Karpas-422 (cell line): ENCODE results near the gene INPP5K. TPM values are rescaled to one million over a fixed set of nuclear protein-coding genes. Genes with fewer than 3 reads are reported as not detected.
"Not testable (repeated sequence)": the region's sequence is repeated elsewhere in the genome, so short reads cannot be mapped to it uniquely, and the experiment has no call there.

Experiments
- DNase-seq: peaks from one replicate; pipeline ENCODE4 v3.0.0-alpha.2; 2015
- H2AFZ ChIP-seq: fragments of 200-600 bp; sonication (generic); 2 replicates; pipeline ENCODE4 v1.6.1; 2014; ENCODE audit warnings: antibody characterized with exemption, low read length, mixed read lengths
- H3K27ac ChIP-seq: fragments of 200-600 bp; sonication (generic); 2 replicates; pipeline ENCODE4 v1.5.1; 2014; ENCODE audit warnings: mild to moderate bottlenecking, low read length, moderate library complexity
- H3K27me3 ChIP-seq: fragments of 200-600 bp; sonication (generic); 2 replicates; pipeline ENCODE4 v1.6.1; 2014; ENCODE audit warnings: low read length, mixed read lengths
- H3K36me3 ChIP-seq: fragments of 200-600 bp; sonication (generic); 2 replicates; pipeline ENCODE4 v1.6.1; 2014; ENCODE audit warnings: low read length, mixed read lengths; ENCODE audit not compliant: insufficient read depth
- H3K4me1 ChIP-seq: fragments of 200-600 bp; sonication (generic); 2 replicates; pipeline ENCODE4 v1.6.1; 2014; ENCODE audit warnings: mild to moderate bottlenecking, low read length, mixed read lengths
- H3K4me2 ChIP-seq: fragments of 200-600 bp; sonication (generic); 2 replicates; pipeline ENCODE4 v1.6.1; 2014; ENCODE audit warnings: low read length, low read depth, mild to moderate bottlenecking; ENCODE audit not compliant: poor library complexity, severe bottlenecking
- H3K4me3 ChIP-seq: fragments of 200-600 bp; sonication (generic); 2 replicates; pipeline ENCODE4 v1.5.1; 2014; ENCODE audit warnings: mild to moderate bottlenecking, antibody characterized with exemption, low read length, mixed read lengths
- H3K79me2 ChIP-seq: fragments of 200-600 bp; sonication (generic); 2 replicates; pipeline ENCODE4 v1.6.1; 2014; ENCODE audit warnings: mild to moderate bottlenecking, low read length, mixed read lengths
- H3K9ac ChIP-seq: fragments of 200-600 bp; sonication (generic); 2 replicates; pipeline ENCODE4 v1.6.0; 2014; ENCODE audit warnings: low read length
- H3K9me2 ChIP-seq: fragments of 200-600 bp; sonication (generic), shearing (Covaris generic); replicated peaks from 2 replicates; pipeline ENCODE4 v1.6.0; 2014; ENCODE audit warnings: mild to moderate bottlenecking, low read length, moderate library complexity; ENCODE audit not compliant: insufficient read depth
- H3K9me3 ChIP-seq: fragments of 300-700, 200-600 bp; sonication (generic); 2 replicates; pipeline ENCODE4 v1.6.1; 2014; ENCODE audit warnings: low read length, mixed read lengths
- H4K20me1 ChIP-seq: fragments of 200-600 bp; sonication (generic); 2 replicates; pipeline ENCODE4 v1.6.1; 2014; ENCODE audit warnings: mild to moderate bottlenecking, antibody characterized with exemption, low read length, low read depth; ENCODE audit not compliant: insufficient read depth
- total RNA-seq: library from RNA; depleted of rRNA; stranded (reverse); fragments of >200 nt; shearing (Covaris generic); gene quantifications from 2 replicates; pipeline ENCODE4 v1.2.3, GENCODE V29; 2014; ENCODE audit warnings: low replicate concordance; rRNA removed

INPP5K gene
- total RNA-seq, result 61.7 and 102 TPM in 2 replicates

DNA sequence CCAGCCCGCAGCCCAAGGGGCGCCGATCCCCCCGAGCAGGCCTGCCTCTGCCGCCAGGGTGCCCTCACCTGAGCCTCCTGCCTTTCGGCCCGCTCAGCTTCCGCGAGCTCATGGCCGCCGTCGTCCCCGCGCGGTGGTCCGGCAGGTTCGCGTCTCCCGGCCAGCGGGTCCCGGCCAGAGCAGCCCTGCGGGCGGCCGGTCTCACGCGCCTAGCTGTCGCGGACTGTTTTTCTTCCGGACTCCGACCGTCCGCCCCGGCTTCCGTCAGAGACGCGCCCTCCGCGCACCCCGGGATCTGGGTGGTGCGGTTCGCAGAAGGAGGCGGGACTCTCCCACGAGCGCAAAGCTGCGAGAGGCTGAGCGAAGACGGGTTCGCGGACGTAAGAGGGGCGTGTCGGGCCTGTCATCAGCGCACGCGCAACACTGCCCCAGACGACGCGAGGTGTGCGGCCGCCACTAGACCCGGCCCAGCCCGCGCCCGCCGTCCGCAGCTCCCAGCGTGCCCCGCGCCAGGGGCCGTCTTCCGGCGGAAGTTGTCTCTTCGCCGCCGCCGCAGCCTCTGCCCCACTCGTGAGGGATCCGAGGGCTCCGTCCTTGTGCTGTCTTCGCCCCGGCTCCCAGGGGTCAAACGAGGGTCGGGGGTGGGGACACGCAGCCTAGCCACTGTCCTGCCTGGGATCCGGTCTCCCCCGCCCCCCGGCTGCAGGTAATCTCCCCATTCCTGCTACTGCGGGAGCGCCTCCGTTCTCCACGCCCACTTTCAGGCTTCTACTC, at the start of gene INPP5K:
INPP5K (minus strand) TSS at position 225 of the 774 bp plus-strand sequence; CDS start at position 112, 113 bp downstream.
- H3K9me3 ChIP-seq, result no peaks in the 10 kb centered on the region
- H3K36me3 ChIP-seq, result no peaks in the 10 kb centered on the region
- peak within 1 kb of the TSS; percentile 95 for H3K9ac ChIP-seq
- H3K79me2 ChIP-seq, result peaks cover 34% of the 10 kb centered on the region
- peak within 1 kb of the TSS; percentile 97 for H3K4me2 ChIP-seq
- H3K4me3 ChIP-seq, result peak within 1 kb of the TSS; percentile 89
- H2AFZ ChIP-seq, result peak within 1 kb of the TSS; percentile 85; the same call in 1 of the 2 replicates
- H3K9me2 ChIP-seq, result no peaks in the 10 kb centered on the region
- H3K4me1 ChIP-seq, result peaks cover 20% of the 10 kb centered on the region
- no peaks in the 10 kb centered on the region for H3K27me3 ChIP-seq
- H4K20me1 ChIP-seq, result no peaks in the 10 kb centered on the region
- H3K27ac ChIP-seq, result peak within 1 kb of the TSS; percentile 34; the same call in 1 of the 2 replicates
- peak; percentile 99 for DNase-seq

DNA sequence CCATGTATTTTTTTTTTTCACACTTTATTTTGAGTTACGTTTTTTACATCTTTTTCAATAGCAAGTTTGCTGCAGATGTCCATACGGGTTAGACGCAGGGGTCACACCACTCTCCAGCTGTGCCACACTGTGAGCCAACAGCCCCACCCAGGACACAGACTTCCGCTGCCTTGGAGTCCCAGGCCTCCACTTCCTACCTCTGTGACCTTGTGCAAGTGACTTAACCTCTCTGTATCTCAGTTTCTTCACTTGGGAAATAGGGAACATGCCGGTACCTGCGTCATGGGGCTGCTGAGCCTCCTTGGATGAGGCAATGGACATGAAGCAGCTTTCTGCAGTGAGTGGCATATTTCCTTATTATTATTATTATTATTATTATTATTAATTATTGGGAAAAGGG, 49.5 kb upstream of the INPP5K start:
- no peak for DNase-seq
- no peaks in the 10 kb centered on the region for H3K9me3 ChIP-seq
- no peak overlapping the region for H3K27ac ChIP-seq
- H3K79me2 ChIP-seq, result peaks cover 15% of the 10 kb centered on the region
- no peak overlapping the region for H3K4me2 ChIP-seq
- H3K9ac ChIP-seq, result no peak overlapping the region
- H3K4me3 ChIP-seq, result no peak overlapping the region
- H4K20me1 ChIP-seq, result peaks cover 12% of the 10 kb centered on the region
- H3K9me2 ChIP-seq, result no peaks in the 10 kb centered on the region
- no peaks in the 10 kb centered on the region for H3K36me3 ChIP-seq
- no peak overlapping the region for H2AFZ ChIP-seq
- peaks cover 21% of the 10 kb centered on the region for H3K4me1 ChIP-seq
- no peaks in the 10 kb centered on the region for H3K27me3 ChIP-seq

GRCh38 chr17:1563786-1564613, 47.6 kb upstream of the INPP5K start:
- peaks cover 27% of the 10 kb centered on the region for H4K20me1 ChIP-seq
- DNase-seq, result no peak
- H3K4me2 ChIP-seq, result no peak overlapping the region
- H3K27me3 ChIP-seq, result no peaks in the 10 kb centered on the region
- peaks cover 34% of the 10 kb centered on the region for H3K79me2 ChIP-seq
- no peaks in the 10 kb centered on the region for H3K9me2 ChIP-seq
- no peak overlapping the region for H3K4me3 ChIP-seq
- H3K36me3 ChIP-seq, result no peaks in the 10 kb centered on the region
- no peak overlapping the region for H3K9ac ChIP-seq
- peaks cover 28% of the 10 kb centered on the region for H3K4me1 ChIP-seq
- no peak overlapping the region for H2AFZ ChIP-seq
- no peaks in the 10 kb centered on the region for H3K9me3 ChIP-seq
- H3K27ac ChIP-seq, result no peak overlapping the region

DNA sequence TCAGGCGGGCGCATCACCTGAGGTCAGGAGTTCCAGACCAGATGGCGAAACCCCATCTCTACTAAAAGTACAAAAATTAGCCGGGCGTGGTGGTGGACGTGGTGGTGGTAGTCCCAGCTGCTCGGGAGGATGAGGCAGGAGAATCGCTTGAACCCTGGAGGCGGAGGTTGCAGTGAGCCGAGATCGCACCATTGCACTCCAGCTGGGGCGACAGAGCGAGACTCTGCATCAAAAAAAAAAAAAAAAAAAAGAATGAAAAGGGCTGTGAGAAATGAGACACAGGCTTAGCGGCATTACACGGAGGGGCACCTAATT, 47.0 kb upstream of the INPP5K start:
- peak overlapping the region; percentile 67 for H3K4me2 ChIP-seq
- H3K9me3 ChIP-seq, H2AFZ ChIP-seq, H3K9ac ChIP-seq, DNase-seq, H3K36me3 ChIP-seq, H3K9me2 ChIP-seq, H3K27ac ChIP-seq, H3K27me3 ChIP-seq: not testable (repeated sequence)
- peaks cover 39% of the 10 kb centered on the region for H3K79me2 ChIP-seq
- H3K4me3 ChIP-seq, result peak overlapping the region; percentile 51; the same call in 1 of the 2 replicates
- peaks cover 28% of the 10 kb centered on the region for H3K4me1 ChIP-seq
- peaks cover 27% of the 10 kb centered on the region for H4K20me1 ChIP-seq

DNA sequence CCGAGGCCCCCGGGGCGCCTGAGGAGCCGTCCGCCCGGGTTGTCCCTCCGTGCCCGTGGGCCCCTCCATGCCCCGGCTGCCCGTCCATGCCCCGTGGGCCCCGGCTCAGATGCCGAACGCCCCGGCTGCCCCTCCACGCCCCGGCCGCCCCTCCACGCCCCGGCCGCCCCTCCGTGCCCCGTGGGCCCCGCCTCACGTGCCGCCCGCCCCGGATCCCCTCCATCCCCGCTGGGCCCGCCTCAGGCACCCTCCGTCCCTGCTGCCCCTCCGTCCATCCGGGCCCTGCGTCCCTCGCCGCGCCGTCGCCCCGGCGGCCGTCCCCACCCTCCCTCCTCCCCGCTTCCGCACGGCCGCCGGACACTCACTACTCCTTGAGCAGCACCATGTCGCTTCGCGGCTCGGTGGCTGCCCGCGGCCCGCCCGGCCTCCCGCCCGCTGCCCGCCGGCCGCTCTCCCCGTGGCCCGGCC, 45.8 kb upstream of the INPP5K start:
- Histone ChIP-seq H3K9ac (peak overlapping the region; percentile 95), H3K27ac (no peak overlapping the region; the same call in 1 of the 2 replicates), H4K20me1 (peaks cover 27% of the 10 kb centered on the region), H3K27me3 (no peaks in the 10 kb centered on the region), H3K4me1 (peaks cover 32% of the 10 kb centered on the region), H3K9me2 (no peaks in the 10 kb centered on the region), H2AFZ (no peak overlapping the region), H3K9me3 (no peaks in the 10 kb centered on the region), H3K79me2 (peaks cover 50% of the 10 kb centered on the region), H3K4me2 (peak overlapping the region; percentile 88), H3K4me3 (peak overlapping the region; percentile 94), H3K36me3 (no peaks in the 10 kb centered on the region)
- no peak for DNase-seq

GRCh38 chr17:1561420-1562175, 45.2 kb upstream of the INPP5K start:
- Histone ChIP-seq H3K27me3 (no peaks in the 10 kb centered on the region), H2AFZ (no peak overlapping the region), H3K9me2 (no peaks in the 10 kb centered on the region), H3K9me3 (no peaks in the 10 kb centered on the region), H3K4me2 (peak overlapping the region; percentile 88), H3K4me1 (peaks cover 33% of the 10 kb centered on the region), H3K9ac (peak overlapping the region; percentile 95), H4K20me1 (peaks cover 27% of the 10 kb centered on the region), H3K27ac (peak overlapping the region; percentile 38; the same call in 1 of the 2 replicates), H3K4me3 (peak overlapping the region; percentile 94), H3K36me3 (no peaks in the 10 kb centered on the region), H3K79me2 (peaks cover 54% of the 10 kb centered on the region)
- DNase-seq, result peak; percentile 73

DNA sequence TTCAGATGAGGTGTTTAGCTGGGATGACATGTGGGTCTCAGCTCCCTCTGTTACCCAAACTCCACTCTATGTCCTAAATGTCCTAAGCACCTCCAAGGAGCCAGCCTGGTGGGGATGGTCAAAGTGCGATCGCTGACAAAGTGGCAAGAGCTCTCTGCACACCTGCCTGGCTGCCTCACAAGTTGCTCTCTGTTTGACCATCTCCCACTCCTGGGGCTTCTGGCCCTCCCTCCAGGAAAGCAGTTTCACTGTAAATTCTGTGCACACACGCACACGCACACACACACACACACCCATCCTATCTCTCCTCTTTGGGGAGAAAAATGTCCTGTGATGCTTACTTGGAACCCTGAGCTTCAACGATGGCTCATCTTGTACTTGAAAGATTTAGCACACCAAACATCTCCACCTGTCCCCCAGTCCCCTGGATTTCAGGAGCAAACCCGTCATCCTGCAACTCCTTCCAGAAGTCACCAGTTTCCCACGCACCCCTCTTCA, 44.5 kb upstream of the INPP5K start:
- Histone ChIP-seq H3K79me2 (peaks cover 61% of the 10 kb centered on the region), H3K36me3 (no peaks in the 10 kb centered on the region), H3K9me2 (no peaks in the 10 kb centered on the region), H3K4me1 (peaks cover 35% of the 10 kb centered on the region), H3K9ac (peak overlapping the region; percentile 95), H3K27ac (0 out of 2 replicates have a peak overlapping the region, but pooled peaks have one; percentile 38), H3K4me2 (peak overlapping the region; percentile 88), H3K4me3 (peak overlapping the region; percentile 94), H4K20me1 (peaks cover 27% of the 10 kb centered on the region), H2AFZ (no peak overlapping the region), H3K27me3 (no peaks in the 10 kb centered on the region), H3K9me3 (no peaks in the 10 kb centered on the region)
- DNase-seq, result no peak
